ENCODE results near the gene SGMS2.
A peak's percentile ranks its signal among the peaks of the same experiment; 100 is the strongest.
"Not testable (repeated sequence)": the region's sequence is repeated elsewhere in the genome, so short reads cannot be mapped to it uniquely, and the experiment has no call there.

SGMS2 gene

DNA sequence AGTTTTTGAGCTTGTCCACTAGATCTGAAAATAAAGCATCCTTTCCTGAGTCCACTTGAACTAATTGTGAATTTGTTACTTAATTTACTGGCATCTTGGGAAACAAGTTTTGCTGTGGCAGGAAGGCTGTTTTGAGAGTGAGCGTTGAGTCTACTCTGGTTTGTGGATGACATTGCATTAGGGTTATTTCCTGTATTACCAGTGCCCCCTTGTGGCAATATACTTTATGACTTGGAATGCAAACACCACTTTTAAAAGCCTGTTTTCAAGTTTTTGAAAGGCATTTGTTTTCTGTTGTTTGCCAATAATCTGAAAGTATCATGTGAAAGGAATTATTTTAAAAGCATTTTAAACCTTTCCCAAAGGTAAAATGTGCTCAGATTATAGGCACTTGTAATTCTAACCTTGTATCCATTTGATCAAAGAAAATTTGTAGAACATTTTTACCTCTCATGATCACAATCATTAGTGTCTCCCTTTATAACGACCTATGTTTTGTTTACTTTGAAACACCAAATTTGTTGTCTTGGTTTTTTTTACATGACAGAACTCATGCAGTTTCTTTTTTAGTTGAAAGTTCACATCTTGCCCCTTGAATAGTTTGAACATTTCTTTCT lies 88.7 kb downstream of the SGMS2 start:
- Histone ChIP-seq H3K9me3 (ENCODE audit: low read length) (no peaks in the 10 kb centered on the region), H3K4me3 (ENCODE audit: low read length) (no peak overlapping the region), H3K27me3 (ENCODE audit: insufficient read depth, low read length) (no peaks in the 10 kb centered on the region), H3K36me3 (ENCODE audit: insufficient read depth, low read length) (no peaks in the 10 kb centered on the region), H3K4me1 (ENCODE audit: insufficient read depth, low read length) (no peaks in the 10 kb centered on the region), H2AFZ (ENCODE audit: low read depth, low read length) (peak overlapping the region; percentile 77)

GRCh38 chr4:107915220-107915619 lies 90.5 kb downstream of the SGMS2 start:
- no peaks in the 10 kb centered on the region for H3K27me3 ChIP-seq (ENCODE audit: insufficient read depth, low read length)
- no peaks in the 10 kb centered on the region for H3K36me3 ChIP-seq (ENCODE audit: insufficient read depth, low read length)
- H3K9me3 ChIP-seq (ENCODE audit: low read length): no peaks in the 10 kb centered on the region
- H3K4me3 ChIP-seq (ENCODE audit: low read length): no peak overlapping the region
- no peak overlapping the region for H2AFZ ChIP-seq (ENCODE audit: low read depth, low read length)
- no peaks in the 10 kb centered on the region for H3K4me1 ChIP-seq (ENCODE audit: insufficient read depth, low read length)

GRCh38 chr4:107916623-107917022 lies 91.9 kb downstream of the SGMS2 start:
- Histone ChIP-seq H3K27me3 (ENCODE audit: insufficient read depth, low read length) (peaks cover 1% of the 10 kb centered on the region), H3K36me3 (ENCODE audit: insufficient read depth, low read length) (no peaks in the 10 kb centered on the region), H3K9me3 (ENCODE audit: low read length) (peaks cover 1% of the 10 kb centered on the region), H3K4me1 (ENCODE audit: insufficient read depth, low read length) (no peaks in the 10 kb centered on the region), H2AFZ (ENCODE audit: low read depth, low read length) (no peak overlapping the region), H3K4me3 (ENCODE audit: low read length) (no peak overlapping the region)

- H3K36me3 ChIP-seq (ENCODE audit: insufficient read depth, low read length): no peaks in the 10 kb centered on the region
These were observed 92.8 kb downstream of the SGMS2 start for GRCh38 chr4:107917500-107917899.

DNA sequence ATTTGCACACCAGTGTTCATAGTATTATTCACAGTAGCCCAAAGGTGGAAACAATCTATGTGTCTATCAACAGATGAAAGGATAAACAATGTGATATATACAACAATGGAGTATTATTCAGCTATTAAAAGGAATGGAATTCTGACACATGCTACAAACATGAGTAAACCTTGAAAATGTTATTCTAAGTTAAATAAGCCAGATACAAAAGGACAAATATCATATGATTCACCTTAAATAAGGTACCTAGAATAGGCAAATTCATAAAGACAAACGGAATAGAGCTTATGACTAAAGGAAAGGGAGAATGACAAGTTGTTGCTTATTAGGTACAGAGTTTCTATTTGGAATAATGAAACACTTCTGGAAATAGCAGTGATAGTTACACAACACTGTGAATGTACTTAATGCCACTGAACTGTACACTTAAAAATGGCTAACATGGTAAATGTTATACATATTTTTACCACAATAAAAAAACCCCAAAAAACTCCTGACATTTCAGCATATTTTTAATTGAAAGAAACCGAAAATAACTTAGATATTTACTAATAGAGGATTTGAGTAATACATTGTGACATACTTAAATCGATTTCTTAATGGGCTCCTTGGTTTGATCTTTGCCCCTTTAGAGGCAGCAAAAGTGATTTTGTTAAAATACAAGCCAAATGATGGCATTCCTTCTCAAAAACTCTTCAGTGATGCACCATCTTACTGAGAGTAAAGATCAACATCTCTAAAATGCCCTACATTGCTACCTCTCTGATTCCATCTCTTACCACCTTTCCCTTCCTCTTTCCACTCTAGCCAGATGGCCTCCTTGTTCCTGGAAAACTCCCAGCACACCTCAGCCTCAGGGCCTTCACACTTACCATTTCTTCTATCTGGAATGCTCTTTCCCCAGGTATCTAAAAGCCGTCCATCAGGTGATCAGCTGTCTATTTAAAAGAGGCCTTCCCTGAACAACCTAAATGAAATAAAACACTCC lies 98.0 kb downstream of the SGMS2 start:
- Histone ChIP-seq H3K36me3 (ENCODE audit: insufficient read depth, low read length) (no peaks in the 10 kb centered on the region), H3K27me3 (ENCODE audit: insufficient read depth, low read length) (peaks cover 2% of the 10 kb centered on the region), H3K9me3 (ENCODE audit: low read length) (peaks cover 2% of the 10 kb centered on the region), H3K4me3 (ENCODE audit: low read length) (no peak overlapping the region), H2AFZ (ENCODE audit: low read depth, low read length) (no peak overlapping the region), H3K4me1 (ENCODE audit: insufficient read depth, low read length) (no peaks in the 10 kb centered on the region)

More at GRCh38 chr4:107917500-107917899, 92.8 kb downstream of the SGMS2 start:
- H3K4me1 ChIP-seq (ENCODE audit: insufficient read depth, low read length): no peaks in the 10 kb centered on the region
- H2AFZ ChIP-seq (ENCODE audit: low read depth, low read length): no peak overlapping the region
- H3K27me3 ChIP-seq (ENCODE audit: insufficient read depth, low read length): peaks cover 2% of the 10 kb centered on the region
- H3K4me3 ChIP-seq (ENCODE audit: low read length): no peak overlapping the region
- peaks cover 2% of the 10 kb centered on the region for H3K9me3 ChIP-seq (ENCODE audit: low read length)

DNA sequence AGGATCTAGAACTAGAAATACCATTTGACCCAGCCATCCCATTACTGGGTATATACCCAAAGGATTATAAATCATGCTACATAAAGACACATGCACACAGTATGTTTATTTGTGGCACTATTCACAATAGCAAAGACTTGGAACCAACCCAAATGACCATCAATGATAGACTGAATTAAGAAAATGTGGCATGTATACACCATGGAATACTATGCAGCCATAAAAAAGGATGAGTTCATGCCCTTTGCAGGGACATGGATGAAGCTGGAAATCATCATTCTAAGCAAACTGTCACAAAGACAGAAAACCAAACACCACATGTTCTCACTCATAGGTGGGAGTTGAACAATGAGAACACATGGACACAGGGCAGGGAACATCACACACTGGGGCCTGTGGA lies 101.0 kb downstream of the SGMS2 start:
- not testable (repeated sequence) for H3K27me3 ChIP-seq (ENCODE audit: insufficient read depth, low read length); H3K9me3 ChIP-seq (ENCODE audit: low read length); H3K4me3 ChIP-seq (ENCODE audit: low read length); H2AFZ ChIP-seq (ENCODE audit: low read depth, low read length); H3K4me1 ChIP-seq (ENCODE audit: insufficient read depth, low read length); H3K36me3 ChIP-seq (ENCODE audit: insufficient read depth, low read length)

- H3K27me3 ChIP-seq (ENCODE audit: insufficient read depth, low read length); H3K36me3 ChIP-seq (ENCODE audit: insufficient read depth, low read length); H3K4me3 ChIP-seq (ENCODE audit: low read length); H3K4me1 ChIP-seq (ENCODE audit: insufficient read depth, low read length); H2AFZ ChIP-seq (ENCODE audit: low read depth, low read length); H3K9me3 ChIP-seq (ENCODE audit: low read length): not testable (repeated sequence)
These were observed 102.1 kb downstream of the SGMS2 start for GRCh38 chr4:107926875-107927274.

- peak within 1 kb of the TSS; percentile 93 for H3K4me3 ChIP-seq (ENCODE audit: low read length)
- no peaks in the 10 kb centered on the region for H3K9me3 ChIP-seq (ENCODE audit: low read length)
- H2AFZ ChIP-seq (ENCODE audit: low read depth, low read length): peak within 1 kb of the TSS; percentile 99
- no peaks in the 10 kb centered on the region for H3K36me3 ChIP-seq (ENCODE audit: insufficient read depth, low read length)
- H3K4me1 ChIP-seq (ENCODE audit: insufficient read depth, low read length): peaks cover 14% of the 10 kb centered on the region
- H3K27me3 ChIP-seq (ENCODE audit: insufficient read depth, low read length): no peaks in the 10 kb centered on the region
These were observed 106.4 kb downstream of the SGMS2 start, which contains the start of gene CYP2U1 for GRCh38 chr4:107930821-107931774. Gene CYP2U1 (plus strand): TSS chr4:107931549. CDS start chr4:107931644, 95 bp downstream.

DNA sequence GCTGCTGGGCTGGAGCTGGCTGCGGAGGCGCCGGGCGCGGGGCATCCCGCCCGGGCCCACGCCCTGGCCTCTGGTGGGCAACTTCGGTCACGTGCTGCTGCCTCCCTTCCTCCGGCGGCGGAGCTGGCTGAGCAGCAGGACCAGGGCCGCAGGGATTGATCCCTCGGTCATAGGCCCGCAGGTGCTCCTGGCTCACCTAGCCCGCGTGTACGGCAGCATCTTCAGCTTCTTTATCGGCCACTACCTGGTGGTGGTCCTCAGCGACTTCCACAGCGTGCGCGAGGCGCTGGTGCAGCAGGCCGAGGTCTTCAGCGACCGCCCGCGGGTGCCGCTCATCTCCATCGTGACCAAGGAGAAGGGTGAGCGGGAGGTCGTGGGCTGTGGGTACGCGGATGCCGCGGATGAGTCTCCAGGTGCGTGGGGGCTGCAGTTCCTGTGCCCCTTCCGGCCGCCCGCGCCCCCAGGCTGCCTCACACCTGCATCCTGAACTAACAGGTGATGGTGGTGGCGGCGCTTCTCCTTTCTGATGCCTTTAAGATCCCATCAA lies 107.1 kb downstream of the SGMS2 start:
- Histone ChIP-seq H3K4me3 (ENCODE audit: low read length) (peak overlapping the region; percentile 93), H3K36me3 (ENCODE audit: insufficient read depth, low read length) (no peaks in the 10 kb centered on the region), H3K9me3 (ENCODE audit: low read length) (no peaks in the 10 kb centered on the region), H3K27me3 (ENCODE audit: insufficient read depth, low read length) (no peaks in the 10 kb centered on the region), H3K4me1 (ENCODE audit: insufficient read depth, low read length) (peaks cover 14% of the 10 kb centered on the region), H2AFZ (ENCODE audit: low read depth, low read length) (peak overlapping the region; percentile 99)

DNA sequence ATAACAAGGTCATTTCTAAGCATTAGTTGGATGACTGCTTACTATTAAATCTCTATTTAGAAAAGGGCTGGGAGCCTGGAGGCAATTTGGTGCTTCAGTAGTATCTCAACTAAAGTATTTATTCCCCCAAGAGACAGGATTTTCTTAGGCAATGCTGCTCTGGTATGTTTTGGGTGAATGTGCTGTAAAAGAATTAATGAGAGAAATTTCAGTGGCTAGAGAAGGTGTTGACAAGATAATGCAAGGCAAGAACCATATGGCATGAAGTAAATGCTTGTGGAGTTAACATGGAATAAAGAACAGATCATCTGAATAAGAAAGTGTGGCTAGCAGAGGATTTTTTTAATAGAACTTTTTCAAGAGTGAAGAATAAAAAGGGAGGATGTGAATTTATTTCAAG lies 110.5 kb downstream of the SGMS2 start:
- peaks cover 14% of the 10 kb centered on the region for H3K4me1 ChIP-seq (ENCODE audit: insufficient read depth, low read length)
- no peaks in the 10 kb centered on the region for H3K9me3 ChIP-seq (ENCODE audit: low read length)
- H3K4me3 ChIP-seq (ENCODE audit: low read length): no peak overlapping the region
- H2AFZ ChIP-seq (ENCODE audit: low read depth, low read length): no peak overlapping the region
- H3K27me3 ChIP-seq (ENCODE audit: insufficient read depth, low read length): no peaks in the 10 kb centered on the region
- no peaks in the 10 kb centered on the region for H3K36me3 ChIP-seq (ENCODE audit: insufficient read depth, low read length)

- Histone ChIP-seq H3K27me3 (ENCODE audit: insufficient read depth, low read length) (no peaks in the 10 kb centered on the region), H3K4me3 (ENCODE audit: low read length) (no peak overlapping the region), H2AFZ (ENCODE audit: low read depth, low read length) (no peak overlapping the region), H3K9me3 (ENCODE audit: low read length) (no peaks in the 10 kb centered on the region), H3K4me1 (ENCODE audit: insufficient read depth, low read length) (peaks cover 5% of the 10 kb centered on the region), H3K36me3 (ENCODE audit: insufficient read depth, low read length) (no peaks in the 10 kb centered on the region)
These were observed 112.3 kb downstream of the SGMS2 start for GRCh38 chr4:107937040-107937439.

- Histone ChIP-seq H3K27me3 (ENCODE audit: insufficient read depth, low read length) (no peaks in the 10 kb centered on the region), H3K9me3 (ENCODE audit: low read length) (no peaks in the 10 kb centered on the region), H2AFZ (ENCODE audit: low read depth, low read length) (no peak overlapping the region), H3K4me3 (ENCODE audit: low read length) (no peak overlapping the region), H3K4me1 (ENCODE audit: insufficient read depth, low read length) (no peaks in the 10 kb centered on the region), H3K36me3 (ENCODE audit: insufficient read depth, low read length) (no peaks in the 10 kb centered on the region)
These were observed 114.6 kb downstream of the SGMS2 start for GRCh38 chr4:107939307-107939706.

Measured in neuron (in vitro differentiated cells).